GM04503 (cell line): ENCODE measurements around the gene DPF1.

ENCODE experiments used
- DNase-seq: peaks from one replicate; pipeline ENCODE4 v3.0.0-alpha.2; 2012; ENCODE audit warnings: low read depth

The DPF1 gene

GRCh38 chr19:38197937-38198704, 25.9 kb downstream of the DPF1 start:
- no peak for DNase-seq

GRCh38 chr19:38196948-38197656, 26.9 kb downstream of the DPF1 start:
- no peak for DNase-seq

GRCh38 chr19:38196245-38196837, 27.7 kb downstream of the DPF1 start:
- DNase-seq: no peak

GRCh38 chr19:38195237-38195636, 28.8 kb downstream of the DPF1 start:
- DNase-seq: no peak

- no peak for DNase-seq
Measured at GRCh38 chr19:38194061-38194701, 29.8 kb downstream of the DPF1 start.

- no peak for DNase-seq
Measured at GRCh38 chr19:38193445-38193844, 30.6 kb downstream of the DPF1 start.

- no peak for DNase-seq
Measured at GRCh38 chr19:38191747-38192146, 32.3 kb downstream of the DPF1 start.

GRCh38 chr19:38190793-38191192, 33.2 kb downstream of the DPF1 start:
- no peak for DNase-seq

- DNase-seq: no peak
Measured at GRCh38 chr19:38190061-38190460, 34.0 kb downstream of the DPF1 start.

- no peak for DNase-seq
Measured at GRCh38 chr19:38185562-38185961, 38.5 kb downstream of the DPF1 start.

- no peak for DNase-seq
Measured at GRCh38 chr19:38184815-38185214, 39.2 kb downstream of the DPF1 start.

GRCh38 chr19:38183251-38183897, 40.6 kb downstream of the DPF1 start:
- no peak for DNase-seq

GRCh38 chr19:38182536-38183210, 41.3 kb downstream of the DPF1 start:
- DNase-seq: no peak

- DNase-seq: no peak
Measured at GRCh38 chr19:38180071-38180470, 44.0 kb downstream of the DPF1 start.

- DNase-seq: no peak
Measured at GRCh38 chr19:38175422-38175821, 48.6 kb downstream of the DPF1 start.

GRCh38 chr19:38173291-38174041, 50.6 kb downstream of the DPF1 start:
- peak; percentile 79 for DNase-seq

- DNase-seq: no peak
Measured at GRCh38 chr19:38172001-38172400, 52.0 kb downstream of the DPF1 start.

GRCh38 chr19:38170334-38170733, 53.7 kb downstream of the DPF1 start:
- no peak for DNase-seq

GRCh38 chr19:38168637-38169036, 55.4 kb downstream of the DPF1 start:
- DNase-seq: no peak

GRCh38 chr19:38165335-38165734, 58.7 kb downstream of the DPF1 start:
- no peak for DNase-seq

- no peak for DNase-seq
Measured at GRCh38 chr19:38164526-38164925, 59.5 kb downstream of the DPF1 start.
